Epithelial cell of proximal tubule (primary cell): ENCODE data around the gene OSBPL5. TPM values are rescaled to one million over a fixed set of nuclear protein-coding genes. Genes with fewer than 3 reads are reported as not detected.
A peak's percentile ranks its signal among the peaks of the same experiment; 100 is the strongest.
"Not testable (repeated sequence)": the region's sequence is repeated elsewhere in the genome, so short reads cannot be mapped to it uniquely, and the experiment has no call there.

Experiments
- DNase-seq: peaks from one replicate; pipeline ENCODE4 v3.0.0-alpha.2; 2011; ENCODE audit warnings: low read depth
- H3K4me3 ChIP-seq: 2 replicates; pipeline ENCODE4 v1.5.1; 2011; ENCODE audit warnings: low read depth, mild to moderate bottlenecking, low read length
- total RNA-seq: library from RNA; depleted of rRNA; stranded (reverse); fragments of >200 nt; gene quantifications from 2 replicates; pipeline ENCODE4 v1.2.3, GENCODE V29; 2015
- TF ChIP-seq, protein P1 (sequence below): conservative IDR thresholded peaks from 2 replicates; pipeline ENCODE4 v1.5.1; 2012; ENCODE audit warnings: low read depth, mild to moderate bottlenecking, low read length

Gene OSBPL5
- total RNA-seq, 1 donor from 2014 or later = 25.3 TPM

DNA sequence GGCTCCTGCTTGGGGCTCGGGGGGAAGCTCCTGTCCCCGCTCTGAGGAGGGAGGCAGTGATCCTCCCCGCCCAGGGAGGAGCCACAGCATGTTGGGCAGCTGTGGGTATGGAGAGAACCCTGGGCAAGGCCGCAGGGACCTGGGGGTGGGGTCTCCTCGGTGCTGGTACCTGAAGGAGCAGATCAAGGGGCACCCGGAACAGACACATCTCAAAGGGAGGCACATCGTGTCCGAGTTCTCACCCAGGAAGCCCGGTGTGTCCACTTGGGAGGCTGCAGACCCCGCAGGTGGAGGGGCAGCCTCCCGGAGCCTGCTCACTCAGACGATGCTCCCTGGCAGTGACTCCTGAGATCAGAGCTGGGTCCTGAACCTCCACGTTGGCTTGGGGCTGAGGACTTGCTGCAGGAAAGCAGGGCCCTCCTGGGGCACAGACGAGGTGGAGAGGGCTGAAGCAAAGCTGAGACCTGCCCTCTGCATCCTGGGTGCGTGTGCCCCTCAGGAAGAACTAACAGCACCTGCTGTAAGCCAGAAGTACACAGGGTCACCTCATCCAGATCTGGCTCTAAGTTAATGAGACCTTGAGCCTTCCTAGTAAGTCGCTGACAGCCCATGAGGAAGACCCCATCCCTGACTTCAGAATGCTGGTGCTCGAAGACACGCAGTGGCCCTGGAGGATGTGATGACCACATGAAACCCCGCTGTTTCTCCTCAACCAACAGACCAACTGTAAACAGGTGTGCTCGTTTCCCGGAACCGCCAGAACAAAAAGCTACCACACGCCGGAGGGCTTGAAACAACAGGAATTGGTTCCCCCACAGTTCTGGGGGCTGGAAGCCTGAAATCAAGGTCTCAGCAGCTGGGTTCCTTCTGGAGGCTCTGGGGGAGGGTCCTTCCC lies 5.9 kb upstream of the OSBPL5 start:
- H3K4me3 ChIP-seq = no peak overlapping the region
- TF ChIP-seq, protein P1, sequence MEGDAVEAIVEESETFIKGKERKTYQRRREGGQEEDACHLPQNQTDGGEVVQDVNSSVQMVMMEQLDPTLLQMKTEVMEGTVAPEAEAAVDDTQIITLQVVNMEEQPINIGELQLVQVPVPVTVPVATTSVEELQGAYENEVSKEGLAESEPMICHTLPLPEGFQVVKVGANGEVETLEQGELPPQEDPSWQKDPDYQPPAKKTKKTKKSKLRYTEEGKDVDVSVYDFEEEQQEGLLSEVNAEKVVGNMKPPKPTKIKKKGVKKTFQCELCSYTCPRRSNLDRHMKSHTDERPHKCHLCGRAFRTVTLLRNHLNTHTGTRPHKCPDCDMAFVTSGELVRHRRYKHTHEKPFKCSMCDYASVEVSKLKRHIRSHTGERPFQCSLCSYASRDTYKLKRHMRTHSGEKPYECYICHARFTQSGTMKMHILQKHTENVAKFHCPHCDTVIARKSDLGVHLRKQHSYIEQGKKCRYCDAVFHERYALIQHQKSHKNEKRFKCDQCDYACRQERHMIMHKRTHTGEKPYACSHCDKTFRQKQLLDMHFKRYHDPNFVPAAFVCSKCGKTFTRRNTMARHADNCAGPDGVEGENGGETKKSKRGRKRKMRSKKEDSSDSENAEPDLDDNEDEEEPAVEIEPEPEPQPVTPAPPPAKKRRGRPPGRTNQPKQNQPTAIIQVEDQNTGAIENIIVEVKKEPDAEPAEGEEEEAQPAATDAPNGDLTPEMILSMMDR = no peak
- DNase-seq = no peak

DNA sequence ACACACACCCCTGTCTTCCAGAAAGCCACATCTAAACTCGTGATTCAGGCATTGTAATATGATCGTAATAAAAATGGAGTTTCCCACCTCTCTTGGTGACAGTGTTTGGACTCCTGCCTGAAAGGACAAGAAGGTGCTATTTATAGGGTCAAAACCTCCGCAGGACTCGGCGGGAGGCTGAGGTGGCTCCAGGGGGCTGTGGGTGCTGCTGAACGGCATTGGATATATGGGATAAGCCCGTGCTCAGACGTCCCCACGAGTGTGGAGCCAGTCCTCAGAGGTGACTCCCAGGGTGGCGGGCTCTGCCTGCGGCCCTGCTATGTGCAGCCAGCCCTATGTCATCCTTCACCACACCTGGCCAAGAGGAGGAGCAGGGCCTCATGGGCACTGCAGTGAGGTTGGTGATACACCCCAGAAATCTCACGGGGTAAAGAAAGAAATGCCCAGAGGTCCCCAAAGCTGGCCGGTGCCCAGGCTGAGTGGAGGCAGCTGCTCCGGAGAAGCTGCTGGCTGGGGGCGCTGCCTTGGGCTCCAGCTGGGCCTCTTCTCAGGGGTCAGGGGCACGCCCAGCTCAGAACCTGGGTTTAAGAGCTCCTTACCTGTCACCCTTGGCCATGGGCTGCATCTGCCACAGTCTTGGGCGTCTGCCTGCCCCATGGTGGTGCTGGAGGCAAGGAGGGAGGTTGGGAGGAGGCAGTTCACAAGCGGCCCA lies 5.1 kb upstream of the OSBPL5 start:
- no peak overlapping the region for H3K4me3 ChIP-seq
- TF ChIP-seq, protein P1 = no peak
- DNase-seq = no peak

DNA sequence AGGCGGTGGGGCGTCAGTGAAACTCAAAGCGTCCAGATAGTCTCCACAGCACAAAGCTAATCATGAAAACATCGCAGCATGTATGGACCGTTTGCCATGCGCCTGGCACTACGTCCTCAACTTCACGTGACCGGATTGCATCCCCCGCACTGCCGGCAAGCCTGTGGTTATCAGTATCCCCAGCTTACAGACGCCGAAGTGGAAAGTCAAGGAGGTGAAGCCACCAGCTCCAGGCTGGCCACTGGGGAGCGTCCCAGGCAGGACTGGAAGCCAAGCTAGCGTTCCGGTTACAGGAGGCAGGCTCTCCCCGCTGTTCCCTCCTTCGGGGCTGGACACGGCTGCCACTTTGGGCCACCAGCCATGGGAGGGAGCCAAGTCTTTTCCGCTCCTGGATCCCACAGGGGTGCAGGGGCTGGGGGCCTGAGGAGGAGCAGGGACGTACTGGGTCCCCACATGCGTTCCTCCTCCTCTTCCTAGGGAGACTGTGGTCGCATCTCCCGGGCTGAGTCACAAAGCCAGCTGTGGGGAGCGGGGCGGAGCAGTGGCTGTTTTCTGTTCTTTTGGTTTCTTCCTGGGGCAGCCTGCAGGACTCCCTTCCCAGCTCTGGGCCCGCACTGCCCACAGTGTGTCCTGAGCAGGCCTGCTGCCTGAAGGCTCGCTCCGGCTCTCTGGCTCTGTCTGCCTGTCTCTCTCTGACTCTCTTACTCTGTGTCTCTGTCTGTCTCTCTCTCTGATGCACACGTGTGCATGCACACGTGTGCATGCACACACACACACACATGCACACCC lies 4.3 kb upstream of the OSBPL5 start:
- DNase-seq = no peak
- H3K4me3 ChIP-seq = peak overlapping the region; percentile 42
- TF ChIP-seq, protein P1 = peak; percentile 23

DNA sequence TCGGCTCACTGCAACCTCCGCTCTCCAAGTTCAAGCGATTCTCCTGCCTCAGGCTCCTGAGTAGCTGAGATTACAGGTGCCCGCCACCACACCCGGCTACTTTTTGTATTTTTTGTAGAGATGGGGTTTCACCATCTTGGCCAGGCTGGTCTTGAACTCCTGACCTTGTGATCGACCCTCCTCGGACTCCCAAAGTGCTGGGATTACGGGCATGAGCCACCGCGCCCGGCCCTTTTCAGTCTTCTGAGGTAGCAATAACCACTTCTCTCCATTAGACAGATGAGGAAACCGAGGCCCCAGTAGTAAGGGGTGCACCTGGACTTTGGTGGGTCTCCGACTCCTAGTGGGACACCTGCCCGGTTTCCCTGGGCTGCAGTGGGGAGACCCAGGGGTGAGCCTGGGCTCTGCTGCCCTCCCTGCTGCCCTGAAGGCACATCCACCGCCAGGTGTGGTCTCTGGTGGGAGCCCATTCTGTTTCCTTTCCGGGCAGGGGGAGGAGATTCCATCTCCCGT lies 3.7 kb upstream of the OSBPL5 start:
- not testable (repeated sequence) for H3K4me3 ChIP-seq

DNA sequence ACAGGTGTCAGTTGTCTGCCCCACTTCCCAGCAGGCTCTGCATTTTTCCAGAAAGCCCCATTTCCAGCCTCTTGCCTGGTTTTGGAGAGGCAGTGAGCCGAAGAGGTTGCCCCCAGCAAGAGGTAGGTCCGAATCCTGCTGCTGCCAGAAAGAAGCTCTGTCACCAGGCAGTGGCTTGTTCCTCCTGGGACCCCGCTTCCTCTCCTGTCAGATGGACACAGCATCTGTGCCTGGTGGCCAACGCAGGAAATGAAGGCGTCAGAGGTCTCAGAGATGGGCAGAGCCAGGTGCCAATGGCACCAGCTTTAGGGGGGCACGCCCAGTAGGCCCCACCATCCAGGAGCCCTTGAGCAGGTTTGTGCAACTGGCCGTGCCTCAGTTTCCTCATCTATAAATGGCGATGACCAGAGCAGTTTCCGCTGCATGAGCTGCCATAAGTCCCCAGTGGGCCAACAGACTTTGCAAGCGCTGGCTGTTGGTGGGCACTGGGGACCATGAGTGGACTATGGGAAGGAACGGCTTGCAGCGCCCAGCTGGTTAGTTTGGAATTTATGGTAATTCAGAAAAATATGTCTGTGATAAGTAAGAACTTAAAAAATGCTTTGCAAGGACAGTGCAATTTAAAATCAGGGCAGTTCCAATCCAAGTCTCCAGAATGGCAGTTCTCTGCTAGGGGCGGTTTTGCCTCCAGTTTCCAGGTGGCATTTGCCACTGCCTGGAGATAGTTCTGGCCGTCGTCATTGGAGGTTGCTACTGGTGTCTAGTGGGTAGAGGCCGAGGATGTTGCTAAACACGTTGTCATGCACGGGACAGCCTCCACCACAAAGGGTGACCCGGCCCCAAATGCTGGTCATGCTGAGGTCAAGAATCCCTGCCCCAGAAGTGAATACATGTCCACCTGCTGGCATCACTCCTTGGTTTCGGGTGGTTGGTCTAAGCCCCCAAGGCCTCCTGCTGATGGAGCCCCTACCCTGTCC lies 2.3 kb upstream of the OSBPL5 start:
- no peak for DNase-seq
- TF ChIP-seq, protein P1 = no peak
- no peak overlapping the region for H3K4me3 ChIP-seq

More for the DNA sequence above, 3.7 kb upstream of the OSBPL5 start:
- not testable (repeated sequence) for DNase-seq

DNA sequence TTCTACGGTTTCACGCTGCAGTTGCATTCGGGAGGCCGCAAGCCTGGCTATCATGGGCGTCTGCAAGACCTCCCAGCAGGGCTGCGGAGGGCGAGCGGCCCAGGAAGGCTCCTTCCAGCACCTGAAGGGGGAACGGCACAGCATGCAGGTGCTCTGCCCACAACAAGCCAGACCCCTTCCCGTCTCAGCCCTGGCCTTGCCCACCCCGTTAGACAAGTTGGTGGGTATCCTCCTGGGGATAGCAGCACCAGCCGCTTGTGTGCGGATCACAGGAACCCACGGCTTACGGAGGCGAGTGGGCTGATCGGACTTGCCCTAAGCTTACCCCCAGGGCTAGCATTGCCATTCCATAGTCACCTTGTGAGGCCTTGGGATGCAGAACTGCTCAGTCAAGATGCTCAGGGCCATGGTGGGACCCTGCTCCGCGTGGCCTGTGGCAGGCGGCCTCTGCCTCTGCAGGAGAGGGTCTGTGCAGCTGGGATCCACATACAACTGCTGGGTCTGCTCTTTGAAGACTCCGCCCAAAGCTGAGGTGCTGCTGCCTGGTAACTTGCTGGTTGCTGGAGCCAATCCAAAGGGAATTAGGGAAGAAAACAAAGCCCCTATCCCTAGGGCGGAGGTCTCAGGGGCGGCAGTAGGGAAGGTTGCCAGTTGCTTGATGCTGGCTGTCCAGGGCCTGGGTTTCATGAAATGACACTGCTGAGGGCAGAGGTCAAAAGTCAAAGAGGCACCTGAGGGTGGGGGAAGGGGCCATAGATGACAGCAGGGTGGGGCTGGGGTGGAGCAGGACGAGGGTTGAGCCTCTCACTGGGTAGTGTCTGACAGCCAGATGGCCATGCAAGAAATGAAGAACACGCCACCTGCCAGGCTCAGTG lies 1.4 kb upstream of the OSBPL5 start:
- DNase-seq = no peak
- TF ChIP-seq, protein P1 = no peak
- no peak overlapping the region for H3K4me3 ChIP-seq
